Activated gamma-delta T cell treated with Interleukin-2 at 50 U/mL for 16 hours (primary cell): ENCODE data around the gene HMCES.
A peak's percentile ranks its signal among the peaks of the same experiment; 100 is the strongest.
"Not testable (repeated sequence)": the region's sequence is repeated elsewhere in the genome, so short reads cannot be mapped to it uniquely, and the experiment has no call there.

Experiments used
- DNase-seq: peaks from one replicate; pipeline ENCODE4 v3.0.0-alpha.2; 2020

Gene HMCES

GRCh38 chr3:129323651-129324294, 45.1 kb downstream of the HMCES start:
- no peak for DNase-seq

GRCh38 chr3:129324855-129325254, 46.2 kb downstream of the HMCES start:
- DNase-seq, result no peak

- DNase-seq, result no peak
These were observed 46.7 kb downstream of the HMCES start for GRCh38 chr3:129325383-129325782.

GRCh38 chr3:129326138-129326537, 47.5 kb downstream of the HMCES start:
- no peak for DNase-seq

- no peak for DNase-seq
These were observed 47.9 kb downstream of the HMCES start for GRCh38 chr3:129326595-129326994.

- DNase-seq, result no peak
These were observed 48.8 kb downstream of the HMCES start for GRCh38 chr3:129327510-129327909.

GRCh38 chr3:129329858-129330257, 51.2 kb downstream of the HMCES start:
- no peak for DNase-seq

- no peak for DNase-seq
These were observed 51.7 kb downstream of the HMCES start for GRCh38 chr3:129330409-129330808.

- DNase-seq, result no peak
These were observed 55.2 kb downstream of the HMCES start for GRCh38 chr3:129333891-129334290.

- DNase-seq, result no peak
These were observed 57.5 kb downstream of the HMCES start for GRCh38 chr3:129336093-129336706.

- not testable (repeated sequence) for DNase-seq
These were observed 59.0 kb downstream of the HMCES start for GRCh38 chr3:129337719-129338118.

- DNase-seq, result not testable (repeated sequence)
These were observed 60.5 kb downstream of the HMCES start for GRCh38 chr3:129339186-129339585.

GRCh38 chr3:129339833-129340232, 61.2 kb downstream of the HMCES start:
- DNase-seq, result not testable (repeated sequence)

- no peak for DNase-seq
These were observed 62.9 kb downstream of the HMCES start for GRCh38 chr3:129341331-129342141.

- peak; percentile 15 for DNase-seq
These were observed 65.1 kb downstream of the HMCES start for GRCh38 chr3:129343643-129344360.

GRCh38 chr3:129344540-129345220, 66.0 kb downstream of the HMCES start:
- no peak for DNase-seq

- DNase-seq, result no peak
These were observed 66.6 kb downstream of the HMCES start for GRCh38 chr3:129345281-129345680.

- no peak for DNase-seq
These were observed 67.3 kb downstream of the HMCES start for GRCh38 chr3:129345971-129346370.

GRCh38 chr3:129346695-129347457, 68.2 kb downstream of the HMCES start:
- DNase-seq, result no peak

- no peak for DNase-seq
These were observed 68.8 kb downstream of the HMCES start for GRCh38 chr3:129347458-129347845.

- no peak for DNase-seq
These were observed 70.1 kb downstream of the HMCES start for GRCh38 chr3:129348734-129349133.

- not testable (repeated sequence) for DNase-seq
These were observed 70.5 kb downstream of the HMCES start for GRCh38 chr3:129349169-129349568.
